Stimulated activated CD8-positive, alpha-beta memory T cell treated with anti-CD3 and anti-CD28 coated beads, Interleukin-2, amount 100 ng/mL, for 1 hour (primary cell): ENCODE results near the gene E2F6.

Experiments used
- DNase-seq, 2 donors: peaks; one replicate each; pipeline ENCODE4 v3.0.0-alpha.2; 2020; ENCODE audit warnings: low read depth in 2 of 2

E2F6 gene

GRCh38 chr2:11457935-11458334 lies 8.0 kb downstream of the E2F6 start:
- DNase-seq, result no peak

DNA sequence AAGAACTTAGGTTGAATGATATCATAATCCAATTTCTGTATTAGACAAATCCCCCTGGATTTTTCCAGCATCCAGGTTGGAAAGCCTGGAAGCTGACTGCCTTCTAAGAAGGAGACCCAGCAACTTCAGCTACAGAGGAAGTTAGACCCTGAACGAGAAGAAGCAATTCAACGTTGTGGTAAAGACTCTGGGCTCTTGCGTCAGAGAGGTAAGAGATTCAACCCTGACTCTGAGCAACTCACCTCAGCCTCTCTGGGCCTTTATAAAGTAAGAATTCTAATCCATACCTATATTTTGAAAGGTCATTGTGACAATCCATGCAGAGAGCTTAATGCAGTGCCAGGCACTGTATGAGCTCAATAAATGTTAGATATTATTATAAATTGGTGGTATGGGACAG lies 9.7 kb downstream of the E2F6 start:
- no peak for DNase-seq

GRCh38 chr2:11454824-11455223 lies 11.1 kb downstream of the E2F6 start:
- DNase-seq, result no peak

- DNase-seq, result no peak
Measured at GRCh38 chr2:11450791-11451190, 15.2 kb downstream of the E2F6 start.

- DNase-seq, result peak in 1 of 2 donors; percentile 16
Measured at GRCh38 chr2:11446733-11447248, 19.2 kb downstream of the E2F6 start.

GRCh38 chr2:11444737-11445136 lies 21.2 kb downstream of the E2F6 start:
- DNase-seq, result no peak

DNA sequence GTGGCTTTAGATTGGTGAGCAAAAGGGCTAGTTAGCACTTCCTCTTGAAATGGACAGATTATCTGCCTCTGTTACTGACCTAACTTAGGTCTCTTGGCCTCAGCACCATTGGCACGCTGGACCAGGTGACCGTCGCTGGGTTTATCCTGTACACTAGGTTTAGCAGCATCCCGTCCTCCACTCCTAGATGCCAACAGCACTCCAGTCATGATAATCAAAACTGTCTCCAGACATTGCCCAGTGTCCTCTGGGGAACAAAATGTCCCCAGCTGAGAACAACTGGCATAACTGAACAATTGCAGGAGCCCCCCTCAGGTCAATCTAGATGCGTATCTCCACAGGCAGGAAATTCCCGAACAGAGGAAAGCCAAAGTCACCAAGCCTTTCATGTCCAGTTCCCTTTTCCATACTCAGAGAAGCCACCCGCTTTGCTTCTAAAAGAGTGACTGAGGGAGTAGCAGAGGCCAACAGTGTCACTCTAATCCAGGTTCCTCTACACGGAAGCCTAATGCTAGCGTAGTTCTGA lies 27.3 kb downstream of the E2F6 start:
- DNase-seq, result no peak

- no peak for DNase-seq
Measured at GRCh38 chr2:11437602-11438001, 28.4 kb downstream of the E2F6 start.

GRCh38 chr2:11435036-11435435 lies 30.9 kb downstream of the E2F6 start:
- no peak for DNase-seq

DNA sequence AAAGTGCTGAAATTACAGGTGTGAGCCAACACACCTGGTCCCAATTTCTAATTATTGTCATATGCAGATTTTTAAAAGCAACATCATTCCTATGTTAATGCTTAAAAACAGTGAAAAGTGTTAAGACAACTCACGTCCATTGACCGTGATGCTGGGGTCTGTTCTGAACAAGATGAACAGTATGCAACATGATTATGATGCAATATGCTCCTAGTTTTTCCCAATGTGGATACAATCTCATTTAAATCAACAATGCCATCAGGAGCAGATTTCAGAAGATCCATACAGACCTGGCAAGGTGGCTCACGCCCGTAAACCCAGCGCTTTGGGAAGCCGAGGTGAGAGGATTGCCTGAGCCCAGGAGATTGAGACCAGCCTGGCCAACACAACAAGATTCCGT lies 31.5 kb downstream of the E2F6 start:
- DNase-seq, result no peak

GRCh38 chr2:11433822-11434221 lies 32.1 kb downstream of the E2F6 start:
- no peak for DNase-seq

DNA sequence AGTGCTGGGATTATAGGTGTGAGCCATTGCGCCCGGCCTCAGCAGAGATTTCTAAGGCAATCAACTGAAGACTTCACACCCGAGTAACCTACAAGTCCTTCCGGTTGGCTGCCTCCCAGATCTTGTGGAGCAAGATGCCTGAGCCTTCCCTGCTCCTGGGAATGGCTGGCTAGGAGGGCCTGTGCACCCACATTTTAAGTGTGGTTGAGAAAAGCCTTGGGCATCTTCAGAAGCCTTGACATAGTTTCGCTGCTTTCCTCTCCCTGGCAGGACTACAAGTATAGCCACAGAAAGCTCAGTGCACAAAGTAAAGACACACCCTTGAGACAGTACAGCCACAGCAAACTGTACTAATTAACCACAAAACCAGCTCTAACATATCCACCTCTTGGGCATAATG lies 35.2 kb downstream of the E2F6 start:
- no peak for DNase-seq

- DNase-seq, result no peak
Measured at GRCh38 chr2:11427224-11427623, 38.7 kb downstream of the E2F6 start.

GRCh38 chr2:11422901-11423435 lies 43.0 kb downstream of the E2F6 start:
- no peak for DNase-seq

DNA sequence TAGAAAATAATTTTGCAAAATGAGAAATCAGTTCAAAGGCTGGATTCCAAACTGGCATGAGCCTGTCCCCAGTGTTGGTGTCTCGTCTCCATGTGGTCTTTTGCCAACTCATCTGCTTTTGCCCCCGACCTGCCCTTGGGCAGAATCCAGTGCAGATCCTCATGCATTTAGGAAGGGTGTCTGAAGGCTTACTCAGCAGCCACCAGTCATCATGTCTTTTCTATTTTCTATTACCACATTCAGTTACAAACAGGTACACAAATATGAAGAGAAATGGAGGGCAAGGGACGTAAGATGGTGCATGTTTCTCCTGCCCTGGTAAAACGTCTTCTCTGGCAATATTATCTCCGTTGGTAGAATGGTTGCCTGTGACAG lies 43.5 kb downstream of the E2F6 start:
- DNase-seq, result no peak

DNA sequence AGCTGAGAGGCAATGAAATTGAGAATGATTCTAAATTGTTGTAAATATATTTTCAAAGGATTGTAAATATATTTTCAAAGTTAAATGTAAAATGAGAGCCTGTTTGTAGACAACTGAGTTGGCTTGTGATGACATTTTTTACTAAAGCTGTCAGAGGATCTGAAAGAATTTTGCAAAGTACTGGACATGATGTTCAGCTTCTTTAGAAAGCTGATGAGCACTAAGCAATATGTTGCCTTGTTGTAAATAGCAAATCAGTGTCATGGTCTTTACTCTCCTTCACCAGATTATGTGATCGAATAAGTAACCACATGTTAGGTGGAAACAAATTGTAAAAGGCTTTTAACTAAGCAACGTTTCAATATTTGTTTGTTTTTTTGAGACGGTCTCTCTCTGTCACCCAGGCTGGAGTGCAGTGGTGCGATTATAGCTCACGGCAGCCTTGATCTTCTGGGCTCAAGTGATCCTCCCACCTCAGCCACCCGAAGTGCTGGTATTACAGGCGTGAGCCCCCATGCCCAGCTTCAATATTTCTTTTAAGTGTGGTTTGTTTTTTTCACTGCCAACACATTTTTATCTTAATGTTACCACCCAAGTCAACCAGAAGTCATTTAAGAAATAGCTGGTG lies 44.0 kb downstream of the E2F6 start:
- DNase-seq, result no peak

GRCh38 chr2:11420671-11421070 lies 45.3 kb downstream of the E2F6 start:
- DNase-seq, result no peak

DNA sequence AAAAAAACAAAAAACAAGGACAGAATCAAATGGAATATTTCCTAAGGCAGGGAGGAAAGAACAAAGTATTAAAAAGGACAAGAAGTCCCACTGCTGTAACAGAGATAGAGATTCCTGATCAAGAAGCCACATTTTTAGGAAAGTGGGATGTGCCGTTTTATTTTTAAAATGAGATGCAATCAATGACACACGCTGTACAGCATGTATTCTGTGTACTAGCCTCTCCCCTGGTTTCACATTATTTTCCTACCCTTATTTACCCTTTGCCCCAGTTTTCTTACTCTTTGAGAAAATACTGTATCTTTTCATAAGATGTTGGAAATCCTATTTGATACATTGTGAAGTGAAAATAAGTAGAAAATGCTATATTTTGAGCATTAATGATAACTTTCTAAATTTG lies 45.8 kb downstream of the E2F6 start:
- no peak for DNase-seq

- no peak for DNase-seq
Measured at GRCh38 chr2:11419781-11420180, 46.2 kb downstream of the E2F6 start.

DNA sequence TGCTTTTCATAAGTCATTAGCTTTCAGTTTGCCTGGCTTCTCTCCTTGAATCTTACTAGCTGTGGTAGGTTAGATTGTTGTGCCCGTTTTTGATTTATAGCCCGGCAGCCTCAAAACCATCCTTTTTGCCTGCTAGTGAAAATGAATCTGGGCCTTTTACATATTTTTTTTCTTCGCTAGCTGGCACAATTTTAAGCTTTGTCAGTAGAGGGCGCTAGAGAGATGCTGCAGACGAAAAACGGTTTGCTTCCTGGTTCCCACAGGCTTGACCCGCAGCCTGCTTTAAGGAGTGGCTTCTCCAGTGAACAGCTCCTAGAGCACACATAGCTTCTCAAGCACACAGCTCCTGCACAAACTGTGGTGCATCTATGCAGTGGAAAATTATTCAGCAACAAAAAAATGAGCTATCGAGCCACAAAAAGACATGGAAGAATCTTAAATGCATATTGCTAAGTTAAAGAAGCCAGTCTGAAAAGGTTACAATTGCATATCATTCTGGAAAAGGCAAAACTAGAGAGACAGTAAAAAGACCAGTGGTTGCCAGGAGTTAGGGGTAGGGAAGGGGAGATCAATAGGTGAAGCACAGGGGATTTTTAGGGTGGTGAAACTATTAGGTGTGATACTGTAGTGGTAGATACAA lies 47.9 kb downstream of the E2F6 start:
- no peak for DNase-seq

DNA sequence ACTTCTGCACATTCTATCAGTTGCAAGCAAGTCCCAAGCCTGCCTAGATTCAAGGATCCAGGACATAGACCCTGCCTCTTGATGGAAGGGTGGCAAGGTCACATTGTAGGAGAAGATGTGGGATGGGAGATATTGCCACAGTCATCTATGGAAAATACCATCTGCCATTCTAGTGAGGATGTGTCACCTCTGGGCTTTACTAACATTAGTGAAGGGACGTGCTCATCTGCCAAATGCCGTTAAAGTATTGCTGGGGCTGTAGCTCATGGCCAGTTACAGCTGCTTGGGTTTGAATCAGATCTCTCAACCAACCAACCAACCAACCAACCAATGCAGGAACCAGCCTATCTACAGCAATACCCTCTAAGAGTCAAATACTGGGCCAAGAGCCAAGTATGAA lies 49.0 kb downstream of the E2F6 start:
- no peak for DNase-seq

DNA sequence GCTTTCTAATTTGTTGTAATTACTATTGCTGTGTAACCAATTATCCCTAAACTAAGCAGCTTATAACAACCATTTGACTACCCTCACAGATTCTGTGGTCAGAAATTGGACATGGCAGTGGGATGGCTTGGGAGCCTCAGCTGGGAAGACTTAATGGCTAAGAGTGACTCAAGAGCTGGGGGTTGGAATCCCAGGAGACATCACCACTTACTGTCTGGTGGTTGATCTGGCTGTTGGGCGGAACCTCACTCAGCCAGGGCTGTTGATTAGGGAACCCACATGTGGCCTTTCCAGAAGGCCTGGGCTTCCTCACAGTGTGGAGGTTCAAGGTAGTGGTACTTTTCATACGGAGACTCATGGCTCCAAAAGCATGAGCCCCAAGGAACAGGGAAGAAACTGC lies 49.8 kb downstream of the E2F6 start:
- DNase-seq, result no peak
